ENCODE results near the gene OSGEP. TPM values are rescaled to one million over a fixed set of nuclear protein-coding genes. Genes with fewer than 3 reads are reported as not detected.

Gene OSGEP
- total and polyA plus RNA-seq, 2 of the 13 experiments (the other 11 are each of a cell fraction or from before 2014, with no cell fraction given): 39.7 to 41.1 TPM

- no TSS peak for BruUV-seq (replicated peaks)
- Histone ChIP-seq H3K4me2 (ENCODE audit: low read depth, low read length) (0 out of 2 replicates have a peak overlapping the region, but pooled peaks have one; percentile 4), H3K9me3 (ENCODE audit: low read length) (no peaks in the 10 kb centered on the region), H3K27me3 (ENCODE audit: control insufficient read depth in 1 of 2, insufficient read depth in 2 of 2, low read length in 2 of 2) (no peaks in the 10 kb centered on the region), H3K36me3 (replicated peaks in 1 of 2; ENCODE audit: control insufficient read depth in 1 of 2, insufficient read depth in 2 of 2, low read length in 2 of 2) (peaks cover 17 to 44% of the 10 kb centered on the region in 2 experiments), H4K20me1 (ENCODE audit: insufficient read depth, low read length) (no peaks in the 10 kb centered on the region), H3K79me2 (ENCODE audit: insufficient read depth, low read length) (peaks cover 17% of the 10 kb centered on the region), H3K4me3 (replicated peaks in 1 of 3; ENCODE audit: insufficient read depth in 1 of 3, low read depth in 2 of 3, low read length in 3 of 3) (no peak overlapping the region), H3K27ac (ENCODE audit: extremely low read length, insufficient read depth, low read length) (no peak overlapping the region), H3K9ac (ENCODE audit: insufficient read depth, low read depth, low read length) (no peak overlapping the region), H3K4me1 (ENCODE audit: insufficient read depth, low read length) (peaks cover 40% of the 10 kb centered on the region), H2AFZ (ENCODE audit: low read length) (no peak overlapping the region)
- no peak for ATAC-seq
- ChIA-PET CTCF (ENCODE audit: low intra/inter-chr PET ratio, low total read pairs) (no interaction called here), POLR2A (interaction anchor here (0.7 to 3.7 kb wide), 4 partner anchors 8 to 129 kb away, joined by 3 to 12 read pairs (median 5); partner anchors contain the start of genes APEX1, OSGEP, PARP2 and PIP4P1)
- FAIRE-seq: no peak
- 61% methylated on average over 2 of the region's 2 CpGs for whole genome bisulfite sequencing (ENCODE audit: low lambda C conversion rate)
- in situ Hi-C loops (cut with HindIII; ENCODE audit: extremely low pct_ligation_motif_present, low pct_unique_long_range_greater_than_20kb) (loop anchor here (25.0 kb wide), 2 partner anchors 135 to 140 kb away; partner anchors contain the start of genes CCNB1IP1 and PARP2), intact Hi-C loops (cut with micrococcal nuclease; ENCODE audit: unreplicated experiment) (loop anchor here (1.0 kb wide), 1 partner anchor 16 kb away; no protein-coding TSS in a partner anchor)
- no peak for DNase-seq (ENCODE audit: low spot score)
- TF ChIP-seq IRX3 (CRISPR knock-in tag; IDR thresholded peaks at IDR 0.05; ENCODE audit: borderline replicate concordance, low read depth): no peak
- peak; percentile 73 for TF ChIP-seq RARA (CRISPR knock-in tag; IDR thresholded peaks at IDR 0.05)
- TF ChIP-seq SMAD1 (CRISPR knock-in tag; IDR thresholded peaks at IDR 0.05; ENCODE audit: borderline replicate concordance, low read depth): no peak
- peak; percentile 80 for TF ChIP-seq BCL6 (CRISPR knock-in tag; IDR thresholded peaks at IDR 0.05)
- no peak for TF ChIP-seq TCF12 (IDR thresholded peaks at IDR 0.05)
- TF ChIP-seq TCF12 (CRISPR knock-in tag; IDR thresholded peaks at IDR 0.05): no peak
- TF ChIP-seq SMARCC2 (IDR thresholded peaks at IDR 0.05): no peak
- peak; percentile 71 for TF ChIP-seq NR2F6 (IDR thresholded peaks at IDR 0.05)
- no peak for TF ChIP-seq NR2F6 (CRISPR knock-in tag; IDR thresholded peaks at IDR 0.05)
- TF ChIP-seq KAT2B (IDR thresholded peaks at IDR 0.05; ENCODE audit: borderline replicate concordance, low read depth, low read length): no peak
- no peak for TF ChIP-seq ZNF318 (CRISPR knock-in tag; IDR thresholded peaks at IDR 0.05)
- 0 out of 2 replicates have a peak, but pooled peaks have one; percentile 16 for TF ChIP-seq GATAD2A (CRISPR knock-in tag; IDR thresholded peaks at IDR 0.05)
- TF ChIP-seq PAXIP1 (CRISPR knock-in tag; conservative IDR thresholded peaks at IDR 0.05): 0 out of 2 replicates have a peak, but pooled peaks have one; percentile 23
- 0 out of 2 replicates have a peak, but pooled peaks have one; percentile 21 for TF ChIP-seq NR2F2 (IDR thresholded peaks at IDR 0.05; ENCODE audit: borderline replicate concordance, low read depth)
These were observed 18.0 kb upstream of the OSGEP start for GRCh38 chr14:20472536-20473169.
